ENCODE results near the gene PDK3.

DNA sequence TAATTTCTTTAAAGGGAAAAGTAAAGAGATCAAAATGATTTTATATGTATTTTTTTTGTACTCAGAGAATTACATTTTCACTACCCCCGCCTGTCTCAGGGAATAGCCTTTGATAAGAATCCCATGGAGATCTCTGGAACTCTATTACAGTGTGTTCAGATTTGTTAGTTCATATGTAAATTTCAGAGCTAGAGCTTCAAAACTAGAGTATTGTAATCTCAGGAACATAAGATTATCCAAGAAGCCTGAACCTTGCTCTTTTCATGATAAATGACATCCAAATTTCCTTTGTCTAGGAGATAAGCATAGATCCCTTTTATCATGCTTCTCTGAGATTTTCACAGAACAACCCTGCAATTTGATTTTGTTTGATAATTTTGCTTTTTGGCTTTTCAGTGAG lies 82.9 kb downstream of the PDK3 start:
- TF ChIP-seq, protein P1, sequence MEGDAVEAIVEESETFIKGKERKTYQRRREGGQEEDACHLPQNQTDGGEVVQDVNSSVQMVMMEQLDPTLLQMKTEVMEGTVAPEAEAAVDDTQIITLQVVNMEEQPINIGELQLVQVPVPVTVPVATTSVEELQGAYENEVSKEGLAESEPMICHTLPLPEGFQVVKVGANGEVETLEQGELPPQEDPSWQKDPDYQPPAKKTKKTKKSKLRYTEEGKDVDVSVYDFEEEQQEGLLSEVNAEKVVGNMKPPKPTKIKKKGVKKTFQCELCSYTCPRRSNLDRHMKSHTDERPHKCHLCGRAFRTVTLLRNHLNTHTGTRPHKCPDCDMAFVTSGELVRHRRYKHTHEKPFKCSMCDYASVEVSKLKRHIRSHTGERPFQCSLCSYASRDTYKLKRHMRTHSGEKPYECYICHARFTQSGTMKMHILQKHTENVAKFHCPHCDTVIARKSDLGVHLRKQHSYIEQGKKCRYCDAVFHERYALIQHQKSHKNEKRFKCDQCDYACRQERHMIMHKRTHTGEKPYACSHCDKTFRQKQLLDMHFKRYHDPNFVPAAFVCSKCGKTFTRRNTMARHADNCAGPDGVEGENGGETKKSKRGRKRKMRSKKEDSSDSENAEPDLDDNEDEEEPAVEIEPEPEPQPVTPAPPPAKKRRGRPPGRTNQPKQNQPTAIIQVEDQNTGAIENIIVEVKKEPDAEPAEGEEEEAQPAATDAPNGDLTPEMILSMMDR (IDR thresholded peaks at IDR 0.05; ENCODE audit: borderline replicate concordance, extremely low read depth, low read length, poor library complexity, severe bottlenecking) = no peak
- no peak for TF ChIP-seq EZH2 (IDR thresholded peaks at IDR 0.05; ENCODE audit: borderline replicate concordance, low read depth, low read length, severe bottlenecking)
